Measurements from ENCODE around the gene UBE2F.
"Not testable (repeated sequence)": the region's sequence is repeated elsewhere in the genome, so short reads cannot be mapped to it uniquely, and the experiment has no call there.

UBE2F gene

DNA sequence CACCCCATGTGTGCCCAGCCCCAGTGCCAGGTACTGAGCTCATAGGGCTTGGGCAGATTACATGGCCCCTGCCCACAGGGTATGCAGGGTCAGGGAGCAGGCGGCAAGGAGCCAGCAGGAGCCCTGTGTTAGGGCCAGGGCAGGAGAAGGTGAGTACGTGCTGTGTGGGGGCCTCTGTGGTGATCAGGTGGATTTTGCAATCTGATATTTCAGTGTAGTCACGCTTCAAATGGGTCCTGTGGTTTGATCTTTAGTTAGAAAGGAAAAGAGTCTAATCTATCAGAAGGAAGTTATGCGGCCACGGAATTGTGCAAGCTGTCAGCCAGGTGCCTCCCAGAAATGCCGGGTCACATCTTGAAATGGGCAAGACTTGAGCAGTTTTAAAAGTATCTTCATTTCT, 13.9 kb downstream of the UBE2F start:
- no peak for DNase-seq

DNA sequence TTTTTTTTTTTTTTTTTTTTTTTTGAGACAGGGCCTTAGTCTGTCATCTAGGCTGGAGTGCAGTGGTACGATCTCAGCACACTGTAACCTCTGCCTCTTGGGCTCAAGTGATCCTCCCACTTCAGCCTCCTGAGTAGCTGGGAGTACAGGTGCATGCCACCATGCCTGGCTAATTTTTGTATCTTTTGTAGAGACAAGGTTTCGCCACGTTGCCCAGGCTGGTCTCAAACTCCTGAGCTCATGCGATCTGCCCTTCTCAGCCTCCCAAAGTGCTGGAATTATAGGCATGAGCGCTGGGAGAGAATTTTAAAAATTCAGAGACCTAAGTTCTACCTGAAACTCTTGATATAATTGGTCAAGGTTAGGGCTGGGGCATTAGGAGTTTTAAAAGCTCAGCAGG, 14.8 kb downstream of the UBE2F start:
- DNase-seq: not testable (repeated sequence)

DNA sequence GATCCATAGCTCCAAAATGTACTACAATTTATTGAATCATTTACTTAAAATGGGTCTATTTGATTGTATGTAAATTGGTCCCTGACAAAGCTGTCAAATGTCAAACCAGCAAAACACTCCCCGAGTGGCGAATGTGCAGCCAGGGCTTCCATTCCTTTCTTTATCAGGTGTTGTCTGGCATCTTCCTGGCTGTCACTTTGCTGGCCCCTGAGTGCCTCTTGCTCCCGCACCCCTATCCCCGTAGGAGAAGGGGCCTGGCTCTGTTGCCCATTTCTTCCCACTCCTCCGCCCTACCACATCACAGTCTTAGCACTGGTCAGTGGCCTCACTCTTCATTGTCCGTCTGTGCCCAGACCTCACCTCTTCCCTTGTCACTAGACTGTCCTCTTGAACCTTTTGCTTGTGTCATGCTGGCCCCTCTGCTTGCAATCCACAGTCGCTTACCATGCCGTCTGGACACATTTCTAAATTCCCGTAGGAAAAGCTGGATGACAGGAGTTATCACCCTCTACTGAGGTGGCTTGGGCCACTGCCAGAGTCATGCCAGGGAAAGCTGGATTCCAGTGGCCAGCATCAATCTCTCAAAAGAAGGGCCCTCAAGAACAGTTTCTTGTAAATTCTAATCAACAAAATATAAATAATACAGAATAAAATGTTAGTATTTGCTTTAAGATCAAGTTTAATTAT, 15.4 kb downstream of the UBE2F start:
- no peak for DNase-seq

DNA sequence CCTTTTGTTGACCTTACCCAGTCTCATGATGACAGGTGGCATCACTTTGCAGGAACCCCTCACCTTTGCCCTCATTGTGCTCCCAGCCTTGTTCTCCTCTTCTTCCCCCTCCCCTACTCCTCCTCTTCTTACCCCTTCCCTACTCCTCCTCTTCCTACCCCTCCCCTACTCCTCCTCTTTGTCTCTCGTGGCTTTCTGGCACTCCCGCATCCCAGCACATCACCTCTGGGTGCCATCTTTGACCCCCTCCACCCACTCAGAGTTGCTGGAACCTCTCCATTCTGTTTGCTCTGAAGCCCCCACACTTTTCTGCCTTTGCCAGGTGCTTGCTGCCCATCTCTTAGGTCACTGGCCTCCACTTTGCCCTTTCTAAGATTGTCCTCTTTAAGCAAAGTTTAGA, 17.1 kb downstream of the UBE2F start:
- no peak for DNase-seq

DNA sequence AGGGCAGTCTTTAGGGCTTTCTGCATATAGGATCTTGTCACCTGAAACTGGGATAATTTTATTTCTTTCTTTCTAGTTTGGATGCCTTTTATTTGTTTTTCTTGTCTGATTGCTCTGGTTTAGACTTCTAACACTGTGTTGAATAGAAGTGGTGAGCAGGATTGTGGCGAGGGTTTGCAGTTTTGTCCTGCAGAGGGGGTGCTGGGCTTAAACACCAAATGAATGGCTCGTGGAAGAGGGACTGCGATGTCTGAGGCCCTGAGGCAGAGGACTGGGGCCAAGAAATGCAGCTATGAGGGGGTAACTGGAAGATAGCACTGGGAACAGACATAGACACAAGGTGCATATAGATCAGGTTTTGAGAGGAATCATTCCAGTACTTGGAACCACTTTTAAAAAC, 20.5 kb downstream of the UBE2F start:
- no peak for DNase-seq

DNA sequence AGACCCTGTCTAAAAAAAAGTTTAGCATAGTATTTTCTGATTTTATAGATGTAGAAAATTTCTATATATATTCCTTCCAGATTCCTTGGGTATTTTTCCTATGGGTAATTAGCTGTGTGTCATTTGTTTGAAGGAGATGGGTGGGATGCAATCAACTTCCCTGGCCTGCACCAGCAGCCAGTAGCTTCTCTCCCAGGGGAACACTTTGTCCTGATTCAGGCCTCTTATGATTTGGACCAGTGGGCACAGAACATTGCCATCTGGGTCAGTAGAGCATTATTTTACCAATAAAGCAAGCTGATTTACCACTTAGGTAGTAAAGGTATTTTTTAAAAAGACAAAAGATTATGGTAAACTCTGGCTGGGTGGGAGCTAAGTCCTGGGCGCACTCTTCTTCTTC, 26.9 kb downstream of the UBE2F start:
- no peak for DNase-seq

DNA sequence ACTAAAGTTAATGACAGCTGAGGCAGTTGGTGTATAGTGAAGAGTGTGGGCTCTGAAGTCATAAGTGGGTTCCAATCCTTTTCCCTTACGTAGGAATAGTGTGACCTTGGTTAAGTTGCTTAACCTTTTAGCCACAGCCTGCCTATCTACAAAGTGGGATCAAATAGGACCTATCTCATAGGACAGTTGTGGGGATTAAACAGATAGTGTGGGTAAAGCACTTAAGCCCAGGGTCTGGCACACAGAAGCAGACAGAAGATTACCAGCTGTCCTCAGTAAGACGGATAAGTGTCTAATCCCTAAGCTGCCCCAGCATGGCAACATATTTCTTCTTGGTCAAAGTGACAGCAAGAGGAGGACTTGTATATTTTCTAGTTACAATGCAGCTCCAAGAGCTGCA, 28.2 kb downstream of the UBE2F start:
- DNase-seq: no peak

DNA sequence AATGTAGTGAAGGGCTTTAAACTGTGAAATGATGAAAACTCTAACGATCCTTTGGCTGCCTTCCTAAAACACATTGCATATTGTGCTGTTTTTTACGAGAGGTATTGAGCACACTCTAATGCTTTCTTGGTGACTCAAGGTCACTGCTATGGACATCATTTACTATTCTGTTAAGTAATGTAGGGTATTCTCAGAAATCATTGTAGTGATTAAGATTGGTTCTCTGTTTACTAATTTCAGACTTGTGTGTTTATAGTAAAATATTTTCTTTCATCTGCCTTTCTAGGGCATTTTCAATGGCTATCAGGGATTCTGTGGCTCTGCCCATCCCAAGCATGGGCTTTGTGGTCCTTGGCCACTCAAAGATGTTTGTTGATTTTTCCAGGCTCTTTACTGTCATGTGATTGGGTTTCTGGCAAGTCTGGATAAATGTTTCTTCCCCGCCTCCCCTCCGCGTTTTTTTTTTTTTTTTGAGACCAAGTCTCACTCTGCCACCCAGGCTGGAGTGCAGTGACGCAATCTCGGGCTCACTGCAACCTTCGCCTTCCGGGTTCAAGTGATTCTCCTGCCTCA, 29.3 kb downstream of the UBE2F start:
- DNase-seq: no peak

DNA sequence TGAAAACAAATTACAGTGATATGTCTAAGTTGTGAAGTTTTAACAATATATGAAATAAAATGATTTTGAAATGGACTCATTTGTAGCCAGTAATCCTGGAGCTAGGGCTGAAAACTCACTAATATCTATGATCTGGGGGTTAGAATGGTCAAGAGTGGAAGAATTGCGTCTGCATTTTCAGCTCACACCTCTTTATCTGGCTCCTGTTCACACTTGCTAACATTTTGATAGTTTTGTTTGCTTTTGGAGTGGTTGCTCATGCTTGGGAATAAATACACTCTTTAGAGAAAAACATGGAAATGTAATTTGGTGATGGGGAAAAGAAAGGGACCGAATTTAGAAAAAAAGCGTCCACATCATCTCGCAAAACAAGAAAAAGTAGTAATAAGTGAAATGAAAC, 30.7 kb downstream of the UBE2F start:
- no peak for DNase-seq

DNA sequence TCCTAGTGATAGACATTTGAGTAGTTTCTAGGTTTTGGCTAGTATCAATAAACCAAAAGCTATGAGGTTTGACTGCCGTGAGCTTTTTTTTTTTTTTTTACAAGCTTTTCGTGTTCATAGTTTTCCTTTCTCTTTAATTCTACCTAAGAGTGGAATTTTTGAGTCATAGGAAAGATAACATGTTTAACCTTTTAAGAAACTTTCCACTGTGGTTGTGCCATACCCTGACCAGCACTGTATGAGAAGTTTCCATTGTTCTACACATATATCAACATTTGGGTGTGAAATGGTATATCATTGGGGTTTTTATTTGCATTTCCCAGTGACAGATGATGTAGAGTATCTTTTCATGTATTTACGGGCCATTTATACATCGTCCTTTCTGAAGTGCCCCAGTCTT, 31.7 kb downstream of the UBE2F start:
- no peak for DNase-seq

DNA sequence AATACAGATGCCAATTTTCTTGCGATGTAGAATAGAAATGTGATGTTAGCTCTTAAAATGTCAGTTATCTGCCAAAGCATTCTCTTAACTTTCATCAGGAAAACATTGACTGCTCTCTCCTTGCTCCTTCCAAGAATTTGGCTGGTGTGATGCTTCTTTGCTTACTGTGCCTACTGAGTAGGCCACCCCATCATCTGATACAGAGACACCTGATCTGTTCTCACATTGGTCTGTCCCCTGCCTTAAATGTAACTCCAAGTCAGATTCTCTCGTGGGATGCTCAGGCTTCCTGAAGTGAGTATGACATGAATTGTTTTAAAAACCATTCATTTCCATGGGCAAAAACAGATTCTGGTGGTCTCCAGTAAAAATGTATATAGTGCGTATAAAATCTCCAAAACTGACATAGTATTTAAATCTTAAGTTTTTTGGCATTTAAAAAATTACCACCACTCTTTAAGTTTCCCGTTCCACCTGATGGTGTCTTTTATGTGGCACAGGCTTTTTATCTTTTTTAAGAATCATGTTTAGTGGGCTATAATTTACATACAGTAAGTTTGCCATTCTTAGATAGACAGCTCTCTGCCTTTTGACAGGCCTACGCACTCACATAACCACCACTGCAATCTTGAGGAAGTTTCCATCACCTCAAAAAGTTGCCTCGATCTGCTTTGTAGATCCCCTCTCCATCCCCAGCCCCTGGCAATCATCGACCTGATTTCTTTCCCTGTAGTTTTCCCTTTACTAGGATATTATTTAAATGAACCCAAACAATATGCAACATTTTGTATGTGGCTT, 36.6 kb downstream of the UBE2F start:
- DNase-seq: no peak

DNA sequence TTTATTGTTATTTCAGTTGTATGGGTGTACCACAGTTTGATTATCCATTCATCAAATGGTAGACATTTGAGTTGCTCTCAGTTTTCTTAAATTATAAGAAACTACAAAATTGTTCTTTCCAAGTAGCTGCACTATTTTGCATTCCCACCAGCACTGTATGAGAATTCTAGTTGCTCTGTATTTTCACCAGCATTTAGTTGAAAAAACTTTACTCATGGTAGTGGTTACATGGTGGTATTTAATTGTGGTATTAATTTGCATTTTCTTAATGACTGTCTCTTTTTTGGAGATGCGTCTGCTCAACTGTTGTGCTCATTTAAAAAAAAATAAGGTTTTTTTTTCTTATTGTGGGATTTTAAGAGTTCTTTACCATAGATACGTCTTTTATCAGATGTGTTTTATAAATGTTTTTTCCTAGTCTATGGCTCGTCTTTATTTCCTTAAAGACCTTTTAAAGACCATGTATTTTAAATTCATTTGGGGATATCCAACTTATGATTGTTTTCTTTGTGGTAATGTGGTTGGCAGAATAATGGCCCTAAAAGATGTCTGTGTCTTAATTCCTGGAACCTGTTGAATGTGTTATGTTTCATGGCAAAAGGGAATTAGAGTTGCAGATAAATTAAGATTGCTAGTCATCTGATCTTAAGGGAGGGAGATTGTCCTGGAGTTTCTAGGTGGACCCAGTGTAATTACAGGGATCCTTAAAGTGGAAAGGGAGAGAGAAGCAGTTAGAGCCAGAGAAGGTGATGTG, 37.4 kb downstream of the UBE2F start:
- DNase-seq: no peak

DNA sequence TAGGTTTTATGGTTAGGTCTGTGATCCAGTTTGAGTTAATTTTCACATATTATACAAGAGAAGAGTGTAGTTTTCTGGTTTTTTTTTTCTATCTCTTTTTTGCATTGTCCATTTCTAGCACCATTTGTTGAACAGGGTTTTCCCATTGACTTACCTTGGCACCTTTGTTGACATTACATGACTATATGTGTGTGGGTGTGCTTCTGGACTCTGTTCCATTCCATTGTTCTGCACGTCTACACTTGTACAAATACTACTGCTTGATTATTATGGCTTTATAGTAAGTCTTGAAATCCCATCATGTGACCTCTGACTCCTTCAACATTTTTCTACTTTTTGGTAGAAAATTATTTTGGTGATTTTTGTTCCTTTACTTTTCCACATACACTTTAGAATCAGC, 38.7 kb downstream of the UBE2F start:
- no peak for DNase-seq

DNA sequence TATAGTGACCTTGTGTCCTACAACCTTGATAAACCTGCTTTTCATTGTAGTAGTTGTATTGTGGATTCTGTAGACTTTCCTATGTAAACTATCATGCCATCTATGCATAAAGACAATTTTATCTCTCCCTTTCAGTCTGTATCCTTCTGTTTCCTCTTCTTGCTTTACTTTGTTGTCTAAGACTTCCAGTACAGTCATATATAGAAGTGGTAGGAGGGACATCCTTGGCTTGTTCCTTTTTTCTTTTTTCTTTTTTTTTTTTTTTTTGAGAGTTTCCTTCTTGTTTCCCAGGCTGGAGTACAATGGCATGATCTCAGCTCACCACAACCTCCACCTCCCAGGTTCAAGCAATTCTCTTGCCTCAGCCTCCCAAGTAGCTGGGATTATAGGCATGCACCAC, 39.7 kb downstream of the UBE2F start:
- DNase-seq: no peak

DNA sequence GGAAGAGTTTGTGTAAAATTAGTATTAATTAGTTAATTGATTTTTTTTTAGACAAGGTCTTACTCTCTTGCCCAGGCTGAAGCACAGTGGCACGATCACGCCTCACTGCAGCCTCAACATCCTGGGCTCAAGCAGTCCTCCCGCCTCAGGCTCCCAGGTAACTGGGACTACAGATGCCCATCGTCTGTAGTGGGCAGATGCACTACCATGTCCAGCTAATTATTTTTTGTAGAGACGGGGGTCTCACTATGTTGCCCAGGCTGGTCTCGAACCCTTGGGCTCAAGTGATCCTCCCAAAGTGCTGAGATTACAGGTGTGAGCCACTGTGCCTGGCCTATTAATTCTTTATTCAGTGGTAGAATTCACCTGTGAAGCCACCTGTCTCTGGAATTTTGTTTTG, 41.1 kb downstream of the UBE2F start:
- no peak for DNase-seq

DNA sequence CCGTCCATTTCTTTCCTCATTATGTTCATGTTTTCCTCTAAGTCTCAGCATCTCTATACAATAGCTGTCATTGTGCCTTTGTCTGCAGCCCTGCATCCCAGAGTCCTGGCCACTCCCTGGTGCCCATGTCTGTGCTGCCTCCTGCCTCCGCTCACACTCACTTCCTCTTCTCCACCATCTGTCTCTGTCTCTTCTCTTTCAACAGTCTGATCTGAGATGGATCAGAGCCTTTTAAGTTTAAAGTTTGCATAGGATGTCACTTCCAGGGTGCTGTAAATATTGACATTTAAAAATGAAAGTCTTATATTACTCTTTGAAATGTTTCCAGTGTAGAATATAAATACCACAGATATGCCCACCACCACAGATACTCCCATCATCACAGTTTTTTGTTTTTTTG, 42.7 kb downstream of the UBE2F start:
- DNase-seq: no peak

DNA sequence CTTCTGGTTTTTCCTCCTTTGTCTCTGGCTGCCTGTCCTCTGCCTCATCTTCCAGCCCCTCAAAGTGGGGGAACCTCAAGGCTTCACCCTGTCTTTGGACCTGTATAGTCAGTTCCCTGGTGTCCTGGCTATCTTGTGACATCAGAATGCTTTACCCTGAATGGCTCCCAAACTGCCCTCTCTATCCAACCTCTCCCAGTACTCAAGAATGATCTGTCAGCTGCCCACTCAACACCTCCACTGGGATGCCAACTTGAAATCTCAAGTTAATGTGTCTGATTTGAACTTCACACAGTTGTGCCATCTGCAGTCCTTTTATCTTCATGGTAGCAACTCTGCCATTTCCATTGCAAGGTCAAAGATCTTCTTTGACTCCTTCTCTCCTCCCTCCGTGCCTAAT, 43.8 kb downstream of the UBE2F start:
- DNase-seq: no peak

DNA sequence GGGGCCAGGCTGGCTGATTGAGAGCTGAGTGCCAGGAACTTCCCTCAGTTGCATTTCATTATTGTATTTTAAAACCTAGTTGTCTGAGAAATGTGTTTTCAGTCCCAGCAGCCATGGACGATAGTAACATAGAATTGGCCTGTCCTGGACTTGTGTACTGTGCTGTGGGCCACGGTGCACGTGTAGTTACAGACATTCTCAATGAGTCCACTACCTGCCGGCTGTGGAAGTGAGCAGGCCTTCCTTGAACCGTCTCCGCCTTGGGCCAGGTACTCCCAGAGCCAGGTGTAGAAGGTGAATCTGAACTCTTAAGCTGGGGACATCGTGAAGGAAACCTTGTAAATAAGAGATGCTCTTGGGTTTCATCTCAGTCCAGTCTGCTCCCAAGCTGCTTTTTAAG, 47.0 kb downstream of the UBE2F start:
- DNase-seq: no peak

DNA sequence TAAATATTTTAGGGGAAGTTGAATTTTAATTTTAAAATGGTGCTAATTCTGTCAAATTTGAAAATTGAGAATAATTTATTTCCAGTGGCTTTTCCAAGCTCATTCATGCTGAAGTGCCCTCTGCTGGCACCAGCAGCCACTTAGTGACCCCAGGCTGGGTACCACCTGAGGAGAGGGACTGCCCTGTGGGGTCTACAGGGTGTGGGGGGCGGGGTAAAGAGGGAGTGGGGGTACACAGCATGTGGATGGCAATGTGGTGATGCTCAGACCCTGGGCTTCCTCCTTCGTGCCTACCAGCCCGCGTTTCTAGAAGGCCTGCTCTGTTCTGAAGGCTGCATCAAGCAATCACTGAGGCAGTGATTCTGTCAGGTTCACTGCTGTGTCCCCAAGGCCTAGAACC, 48.9 kb downstream of the UBE2F start:
- DNase-seq: no peak

DNA sequence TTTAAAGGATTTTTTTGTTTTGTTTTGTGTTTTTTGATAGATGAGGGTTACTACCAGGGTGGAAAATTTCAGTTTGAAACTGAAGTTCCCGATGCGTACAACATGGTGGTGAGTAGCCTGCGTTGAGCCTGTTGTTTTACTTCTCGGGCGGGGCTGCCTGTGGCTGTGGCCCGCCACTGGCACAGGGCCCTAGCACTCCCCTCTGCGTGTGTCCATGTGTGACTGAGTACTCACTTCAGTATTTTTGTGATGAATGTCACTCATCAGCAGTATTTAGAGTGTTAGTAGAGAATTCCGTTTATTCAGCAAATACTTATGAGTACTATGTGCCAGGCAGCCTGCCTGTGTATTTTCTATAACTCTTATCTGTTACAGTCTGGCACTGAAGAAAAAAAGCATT, 49.7 kb downstream of the UBE2F start:
- DNase-seq: no peak

DNA sequence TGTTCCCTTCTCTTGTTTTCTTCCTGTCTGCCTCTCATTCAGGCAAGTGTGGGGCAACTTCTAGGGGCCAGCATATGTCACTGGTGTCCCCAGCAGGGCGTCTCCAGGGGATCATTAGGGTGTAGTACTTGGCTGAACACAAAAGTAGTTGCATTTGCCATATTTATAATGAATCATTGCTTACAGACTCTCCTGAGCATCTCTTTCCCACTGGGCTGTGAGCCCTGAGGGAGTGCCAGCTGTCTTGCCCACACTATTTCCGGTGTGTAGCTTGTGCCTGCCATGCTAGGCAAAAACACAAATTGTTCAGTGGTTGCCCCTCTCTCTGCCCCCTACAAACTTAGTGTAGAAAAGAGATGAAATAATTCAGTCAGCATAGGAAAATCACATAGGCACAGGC, 53.1 kb downstream of the UBE2F start:
- DNase-seq: no peak

DNA sequence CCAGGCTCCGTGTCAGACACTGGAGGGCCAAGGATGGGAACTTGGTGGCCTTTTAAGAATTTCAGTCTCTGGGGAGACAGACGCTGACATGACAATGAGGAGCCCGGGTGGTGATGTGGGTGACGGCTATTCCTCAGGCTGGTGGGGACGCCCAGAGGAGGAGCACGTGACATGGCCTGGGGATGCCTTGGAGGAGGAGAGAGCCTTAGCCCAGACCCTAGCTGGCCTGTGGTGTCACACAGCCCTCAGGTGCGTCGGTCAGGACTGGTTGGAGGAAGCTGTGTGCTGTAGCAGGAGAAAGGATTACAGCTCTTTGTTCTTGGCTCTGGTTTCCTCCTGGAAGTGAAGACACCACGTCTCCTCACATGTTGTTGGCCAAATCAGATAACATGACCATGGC, 54.0 kb downstream of the UBE2F start:
- DNase-seq: no peak

DNA sequence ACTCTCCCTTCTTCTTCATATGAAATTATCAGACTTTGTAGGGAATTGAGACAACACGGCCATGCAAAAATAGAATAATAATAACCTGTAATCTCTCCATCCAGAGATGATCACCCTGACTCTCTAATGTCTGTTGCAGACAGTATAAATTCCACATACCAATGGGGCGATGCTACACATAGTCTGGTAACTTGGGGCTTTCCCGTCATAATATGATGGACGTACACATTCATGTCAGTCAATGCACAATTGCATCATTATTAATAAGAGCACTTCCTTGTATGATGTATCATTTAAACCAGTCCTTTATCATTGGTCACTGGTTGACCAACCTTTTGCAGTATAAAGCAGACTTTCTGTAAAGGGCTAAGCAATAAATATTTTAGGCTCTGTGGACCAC, 54.5 kb downstream of the UBE2F start:
- no peak for DNase-seq

All from NCI-H1105 treated with DMSO at 0.1 percent for 48 hours (cell line).